ENCODE data around the gene CTSD.
A peak's percentile ranks its signal among the peaks of the same experiment; 100 is the strongest.
"Not testable (repeated sequence)": the region's sequence is repeated elsewhere in the genome, so short reads cannot be mapped to it uniquely, and the experiment has no call there.

Gene CTSD

DNA sequence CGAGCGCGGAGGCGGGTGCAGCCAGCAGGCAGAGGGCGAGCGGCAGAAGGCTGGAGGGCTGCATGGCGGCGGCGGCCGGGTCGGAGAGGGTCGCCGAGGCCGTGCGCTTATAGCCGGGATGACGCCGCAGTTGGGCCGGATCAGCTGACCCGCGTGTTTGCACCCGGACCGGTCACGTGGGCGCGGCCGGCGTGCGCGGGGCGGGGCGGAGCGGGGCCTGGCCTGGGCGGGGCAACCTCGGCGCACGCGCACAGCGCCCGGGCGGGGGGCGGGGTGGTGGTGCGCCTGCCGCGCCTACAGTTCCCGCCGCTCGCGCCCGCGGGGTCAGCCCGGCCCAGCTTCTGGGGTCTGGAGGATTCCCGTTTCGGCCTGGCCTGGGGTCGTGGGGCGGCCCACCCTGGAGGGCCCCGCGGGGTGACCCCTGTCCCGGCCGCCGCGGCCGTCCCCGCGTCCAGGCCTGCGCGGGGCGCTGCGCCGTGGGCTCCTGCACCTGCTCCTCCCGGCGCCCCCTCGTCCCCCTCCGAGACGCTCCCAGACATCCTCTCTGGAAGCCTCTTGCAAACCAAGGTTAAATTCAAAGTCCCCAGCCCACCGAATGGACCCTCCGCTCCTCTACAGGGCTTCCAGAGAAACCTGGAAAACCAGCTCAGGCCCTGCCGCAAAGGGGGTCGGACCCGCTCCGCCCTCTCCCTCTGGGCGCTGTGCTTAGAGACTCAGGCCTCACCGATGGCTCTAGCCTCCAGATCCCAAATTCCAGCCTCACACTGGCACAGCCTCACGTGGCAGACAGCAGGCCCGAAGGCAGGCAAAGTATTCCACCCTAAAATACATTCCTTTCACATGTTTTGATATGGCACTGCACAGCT, at the start of gene CTSD:
Gene CTSD (minus strand): TSS at position 132 of the 866 bp plus-strand sequence. CDS start 68 bp downstream, at position 64.
- peak; percentile 72 to 91 for DNase-seq

DNA sequence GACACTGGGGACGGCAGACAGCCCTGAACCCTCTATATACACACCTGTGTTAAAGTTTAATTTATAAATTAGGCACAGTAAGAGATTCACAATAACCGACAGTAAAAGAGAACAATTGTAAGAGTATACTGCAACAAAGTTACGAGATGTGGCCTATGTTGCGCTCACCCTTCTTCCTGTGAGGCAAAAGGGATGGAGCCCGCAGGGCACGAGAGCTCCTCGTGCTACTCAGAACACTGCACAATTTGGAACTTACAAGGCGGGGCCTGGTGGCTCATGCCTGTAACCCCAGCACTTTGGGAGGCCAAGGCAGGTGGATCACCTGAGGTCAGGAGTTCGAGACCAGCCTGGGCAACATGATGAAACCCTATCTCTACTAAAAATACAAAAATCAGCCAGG, 49.6 kb upstream of the CTSD start:
- DNase-seq: not testable (repeated sequence)

DNA sequence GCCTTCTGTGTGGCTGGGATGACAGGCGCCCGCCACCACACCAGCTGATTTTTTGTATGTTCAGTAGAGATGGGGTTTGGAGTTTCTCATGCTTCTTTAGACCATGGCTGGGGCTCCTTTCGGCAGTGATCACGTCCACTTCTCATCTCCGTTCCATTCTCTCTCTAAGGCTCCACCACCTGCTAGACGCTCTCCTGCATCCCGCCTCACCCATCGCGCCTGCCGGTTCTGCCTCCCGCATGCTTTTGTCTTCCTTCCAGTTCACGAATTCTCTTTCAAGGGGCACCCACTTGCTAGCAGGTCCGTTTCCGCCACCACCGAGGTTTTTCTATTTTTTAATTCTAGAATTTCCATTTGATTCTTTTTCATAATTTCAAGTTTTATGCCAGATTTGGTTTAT, 49.1 kb upstream of the CTSD start:
- DNase-seq: no peak

DNA sequence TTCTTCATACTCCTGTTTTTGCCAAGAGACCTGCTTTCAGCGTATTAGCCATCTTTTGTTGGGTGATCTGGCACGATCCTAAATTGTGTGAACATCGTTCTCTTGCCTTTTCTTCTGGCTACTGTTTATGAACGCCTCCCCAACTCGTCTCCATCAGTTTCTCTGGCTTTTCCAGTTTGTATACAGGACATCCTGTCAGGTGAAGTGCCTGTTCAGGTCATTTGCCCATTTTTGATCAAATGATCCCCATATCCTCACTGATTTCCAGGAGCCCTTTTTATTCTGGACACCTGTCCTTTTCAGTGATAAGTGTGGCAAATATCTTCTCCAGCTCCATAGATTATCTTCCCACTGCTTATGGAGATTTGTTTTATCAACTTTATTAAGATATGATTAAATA, 48.5 kb upstream of the CTSD start:
- no peak for DNase-seq

DNA sequence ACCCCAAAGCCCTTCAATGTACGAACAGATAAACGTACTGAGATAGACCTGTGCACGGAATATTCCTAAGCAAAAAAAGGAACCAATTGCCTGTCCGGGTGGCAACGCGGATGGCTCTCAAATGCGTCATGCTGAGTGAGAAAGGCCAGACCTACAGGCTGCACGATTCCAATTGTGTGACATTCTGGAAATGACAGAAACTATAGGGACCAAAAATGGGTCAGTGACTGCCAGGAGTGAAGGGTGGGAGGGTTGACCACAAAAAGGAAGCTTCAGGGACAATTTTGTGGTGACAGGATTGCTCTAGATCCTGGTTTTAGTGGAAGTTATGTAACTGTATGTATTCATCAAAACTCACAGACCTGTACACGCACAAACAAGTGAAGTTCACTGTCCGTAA, 47.0 kb upstream of the CTSD start:
- peak; percentile 79 to 93 for DNase-seq

DNA sequence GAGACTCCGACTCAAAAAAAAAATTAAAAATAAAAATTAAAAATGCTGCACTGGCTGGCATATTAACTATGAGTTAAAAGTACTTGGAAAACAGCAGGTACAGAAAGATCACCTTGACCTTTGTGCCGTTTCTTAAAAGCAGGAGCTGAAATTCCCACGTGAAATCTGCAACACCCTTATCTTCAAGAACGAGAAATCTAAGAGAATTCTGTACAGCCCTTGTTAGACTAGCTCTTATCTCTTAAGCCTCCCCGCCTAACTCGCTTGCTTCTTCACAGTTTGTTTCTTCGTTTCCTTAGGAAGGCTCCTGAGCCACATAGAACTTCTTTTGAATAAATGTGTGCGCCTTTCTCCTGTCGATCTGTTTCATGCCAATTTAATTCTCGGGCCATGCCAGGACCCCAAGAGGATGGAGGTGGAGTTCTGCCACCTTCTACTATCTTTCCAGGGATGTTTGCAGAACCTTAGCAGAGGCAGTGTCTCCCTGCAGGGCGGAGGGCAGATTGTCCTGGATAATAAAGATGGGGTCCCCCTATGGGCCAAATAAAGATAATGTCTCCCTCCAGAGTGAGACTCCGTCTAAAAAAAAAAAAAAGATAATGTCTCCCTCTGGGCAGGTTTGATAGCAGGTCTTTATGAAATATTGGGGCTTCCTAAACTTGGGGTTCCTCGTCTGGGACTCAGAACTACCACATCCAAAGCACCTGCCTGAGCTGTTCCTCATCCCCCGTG, 43.7 kb upstream of the CTSD start:
- no peak for DNase-seq

DNA sequence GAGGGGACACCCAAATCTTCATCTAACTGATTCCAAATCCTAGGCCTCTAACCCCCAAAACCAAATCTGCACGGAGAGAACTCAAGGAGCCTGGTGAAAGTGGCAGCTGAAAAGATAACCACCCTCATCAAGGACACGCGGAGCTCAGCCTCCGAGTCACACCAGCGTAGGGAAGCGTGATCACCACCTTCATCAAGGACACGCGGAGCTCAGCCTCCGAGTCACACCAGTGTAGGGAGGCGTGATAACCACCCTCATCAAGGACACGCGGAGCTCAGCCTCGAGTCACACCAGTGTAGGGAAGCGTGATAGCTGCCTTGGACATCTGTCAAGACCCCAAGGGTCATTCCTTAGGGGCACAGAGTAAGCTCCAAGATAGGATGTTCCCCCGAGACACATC, 41.8 kb upstream of the CTSD start:
- DNase-seq: no peak

DNA sequence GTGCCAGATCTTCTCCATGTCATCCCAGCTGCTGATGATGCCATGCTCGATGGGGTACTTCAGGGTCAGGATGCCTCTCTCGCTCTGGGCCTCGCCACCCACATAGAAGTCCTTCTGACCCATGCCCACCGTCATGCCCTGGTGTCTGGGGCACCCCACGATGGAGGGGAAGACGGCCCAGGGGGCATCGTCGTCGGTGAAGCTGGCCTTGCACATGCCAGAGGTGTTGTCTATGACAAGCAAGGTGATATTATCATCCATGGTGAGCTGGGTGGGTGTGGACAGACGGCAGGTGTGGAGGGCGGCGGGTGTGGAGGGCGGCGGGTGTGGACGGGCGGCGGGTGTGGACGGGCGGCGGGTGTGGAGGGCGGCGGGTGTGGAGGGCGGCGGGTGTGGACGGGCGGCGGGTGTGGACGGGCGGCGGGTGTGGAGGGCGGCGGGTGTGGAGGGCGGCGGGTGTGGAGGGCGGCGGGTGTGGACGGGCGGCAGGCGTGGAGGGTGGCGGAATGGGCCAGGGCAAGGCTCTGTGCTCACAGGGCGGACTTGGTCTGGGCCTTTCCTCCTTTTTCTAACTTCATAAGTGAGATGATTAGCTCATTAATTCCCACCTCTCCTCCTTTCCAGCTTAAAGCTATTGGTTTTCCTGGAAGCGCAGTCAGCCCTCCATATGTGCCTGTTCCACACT, 40.2 kb upstream of the CTSD start:
- DNase-seq: not testable (repeated sequence)

DNA sequence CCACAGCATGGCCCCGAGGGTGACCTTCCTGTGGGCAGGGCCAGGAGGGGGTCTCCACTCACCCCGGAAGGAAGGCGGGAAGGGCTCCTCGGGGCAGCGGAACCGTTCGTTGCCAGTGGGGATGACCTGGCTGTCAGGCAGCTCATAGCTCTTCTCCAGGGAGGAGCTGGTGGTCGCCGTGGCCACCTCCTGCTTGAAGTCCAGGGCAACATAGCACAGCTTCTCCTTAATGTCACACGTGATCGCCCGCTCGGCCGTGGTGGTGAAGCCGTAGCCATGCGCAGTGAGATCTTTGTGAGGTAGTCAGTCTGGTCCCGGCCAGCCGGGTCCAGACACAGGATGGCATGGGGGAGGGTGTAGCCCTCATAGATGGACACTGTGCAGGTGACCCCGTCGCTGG, 39.5 kb upstream of the CTSD start:
- DNase-seq: no peak

DNA sequence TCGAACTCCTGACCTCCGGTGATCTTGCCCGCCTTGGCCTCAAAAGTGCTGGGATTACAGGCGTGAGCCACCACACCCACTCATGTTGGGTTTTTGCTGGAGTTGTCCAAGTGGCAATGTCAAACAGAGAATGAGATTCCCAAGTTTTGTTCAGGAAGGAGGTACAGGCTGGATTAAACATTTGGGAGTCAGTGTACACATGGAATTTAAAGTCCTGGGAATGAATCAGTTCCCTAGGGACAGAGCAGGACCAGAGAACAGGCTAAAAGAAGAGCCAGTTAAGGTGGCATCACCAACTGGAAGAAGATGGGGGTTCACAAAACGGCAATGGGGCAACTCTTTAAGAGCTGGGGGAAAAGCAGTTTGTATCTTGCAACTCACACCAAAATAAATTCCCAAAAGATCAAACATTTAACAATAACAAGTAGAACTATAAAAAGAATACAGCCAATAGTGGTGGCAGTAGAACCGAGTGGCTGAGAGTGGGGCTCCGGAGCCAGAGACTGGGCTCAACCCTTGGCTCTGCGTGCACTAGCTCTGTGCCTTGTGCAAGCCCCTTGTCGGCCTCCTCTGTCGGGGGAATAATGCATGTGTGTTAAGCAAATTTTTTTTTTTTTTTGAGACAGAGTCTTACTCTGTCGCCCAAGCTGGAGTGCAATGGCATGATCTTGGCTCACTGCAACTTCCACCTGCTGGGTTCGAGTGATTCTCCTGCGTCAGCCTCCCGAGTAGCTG, 33.8 kb upstream of the CTSD start:
- DNase-seq: no peak

DNA sequence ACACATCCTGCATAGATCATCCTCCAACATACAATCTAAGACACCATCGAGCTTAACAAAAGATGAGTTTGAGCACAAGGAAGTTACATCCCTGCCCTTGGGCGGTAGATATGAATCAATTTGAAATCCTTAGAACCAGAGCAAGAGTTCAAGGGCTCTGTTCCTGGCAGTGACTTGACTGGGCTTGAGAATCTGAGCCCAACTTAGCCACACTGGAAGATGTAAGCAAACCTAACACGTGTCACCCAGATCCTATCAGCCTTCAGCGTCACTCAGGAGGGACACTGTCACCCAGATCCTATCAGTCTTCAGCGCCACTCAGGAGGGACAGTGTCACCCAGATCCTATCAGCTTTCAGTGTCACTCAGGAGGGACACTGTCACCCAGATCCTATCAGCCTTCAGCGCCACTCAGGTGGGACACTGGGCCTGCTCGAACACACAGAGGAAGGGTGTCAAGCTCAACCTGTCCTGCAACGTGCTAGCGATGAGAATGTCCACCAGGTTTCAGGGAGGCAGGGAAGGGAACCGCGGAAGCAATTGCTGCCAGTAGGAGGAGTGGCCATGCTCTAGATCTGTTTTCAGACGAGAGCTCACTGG, 32.8 kb upstream of the CTSD start:
- DNase-seq: no peak

DNA sequence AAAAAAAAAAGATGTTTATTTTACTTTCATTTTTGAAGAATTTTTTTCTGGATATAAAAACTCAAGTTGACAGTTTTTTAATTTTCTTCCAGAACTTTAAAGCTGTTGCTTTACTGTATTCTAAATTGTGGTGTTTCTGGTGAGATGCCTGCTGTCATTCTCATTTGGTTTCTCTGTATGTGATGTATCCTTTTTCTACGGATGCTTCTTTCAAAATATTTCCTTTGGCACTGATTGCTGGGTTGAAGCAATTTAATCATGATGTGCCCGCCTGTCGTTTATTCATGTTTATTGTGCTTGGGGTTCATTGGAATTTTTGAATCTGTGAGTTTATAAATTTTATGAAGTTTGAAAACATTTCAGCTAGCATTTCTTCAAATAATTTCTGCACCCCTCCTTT, 29.4 kb upstream of the CTSD start:
- DNase-seq: no peak

DNA sequence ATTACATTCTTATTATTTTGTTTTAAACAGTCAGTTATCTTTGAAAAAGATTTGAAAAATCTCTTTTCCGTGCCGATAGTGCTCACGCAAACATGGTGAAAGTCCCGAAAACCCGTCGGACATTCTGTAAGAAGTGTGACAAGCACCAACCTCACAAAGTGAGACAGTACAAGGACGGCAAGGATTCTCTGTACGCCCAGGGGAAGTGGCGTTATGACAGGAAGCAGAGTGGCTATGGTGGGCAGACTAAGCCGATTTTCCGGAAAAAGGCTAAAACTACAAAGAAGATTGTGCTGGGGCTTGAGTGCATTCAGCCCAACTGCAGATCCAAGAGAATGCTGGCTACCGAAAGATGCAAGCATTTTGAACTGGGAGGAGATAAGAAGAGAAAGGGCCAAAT, 28.7 kb upstream of the CTSD start:
- peak in 1 of 2 donors; percentile 38 for DNase-seq

DNA sequence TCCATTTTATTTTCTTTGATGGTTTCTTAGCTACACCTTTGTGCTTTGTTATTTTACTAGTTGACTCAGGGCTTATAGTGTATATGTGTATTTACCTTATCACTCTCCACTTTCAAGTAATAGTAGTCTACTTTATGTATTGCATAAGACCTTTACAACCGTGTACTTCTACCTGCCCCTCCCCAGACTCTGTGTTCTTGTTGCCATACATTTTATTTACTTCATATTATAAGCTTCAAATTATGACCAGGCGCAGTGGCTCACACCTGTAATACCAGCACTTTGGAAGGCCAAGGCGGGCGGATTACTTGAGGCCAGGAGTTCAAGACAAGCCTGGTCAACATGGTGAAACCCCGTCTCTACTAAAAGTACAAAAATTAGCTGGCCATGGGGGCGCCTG, 28.2 kb upstream of the CTSD start:
- no peak for DNase-seq

DNA sequence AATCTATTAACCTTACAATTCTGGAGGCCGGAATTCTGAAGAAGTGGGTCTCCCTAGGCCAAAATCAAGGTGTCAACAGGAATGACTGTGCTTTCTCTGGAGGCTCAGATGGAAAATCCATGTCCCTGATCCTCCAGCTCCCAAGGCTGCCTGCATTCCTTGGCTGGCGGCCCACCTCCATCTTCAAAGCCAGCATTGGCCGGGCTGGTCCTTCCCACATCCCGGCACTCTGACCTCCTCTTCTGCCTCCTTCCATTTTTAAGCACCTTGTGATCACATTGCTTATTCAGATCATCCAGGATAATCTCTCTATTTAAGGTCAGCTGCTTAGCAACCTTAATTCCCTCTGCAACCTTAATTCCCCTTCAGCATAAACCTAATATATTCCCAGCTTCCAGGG, 22.7 kb upstream of the CTSD start:
- DNase-seq: no peak

DNA sequence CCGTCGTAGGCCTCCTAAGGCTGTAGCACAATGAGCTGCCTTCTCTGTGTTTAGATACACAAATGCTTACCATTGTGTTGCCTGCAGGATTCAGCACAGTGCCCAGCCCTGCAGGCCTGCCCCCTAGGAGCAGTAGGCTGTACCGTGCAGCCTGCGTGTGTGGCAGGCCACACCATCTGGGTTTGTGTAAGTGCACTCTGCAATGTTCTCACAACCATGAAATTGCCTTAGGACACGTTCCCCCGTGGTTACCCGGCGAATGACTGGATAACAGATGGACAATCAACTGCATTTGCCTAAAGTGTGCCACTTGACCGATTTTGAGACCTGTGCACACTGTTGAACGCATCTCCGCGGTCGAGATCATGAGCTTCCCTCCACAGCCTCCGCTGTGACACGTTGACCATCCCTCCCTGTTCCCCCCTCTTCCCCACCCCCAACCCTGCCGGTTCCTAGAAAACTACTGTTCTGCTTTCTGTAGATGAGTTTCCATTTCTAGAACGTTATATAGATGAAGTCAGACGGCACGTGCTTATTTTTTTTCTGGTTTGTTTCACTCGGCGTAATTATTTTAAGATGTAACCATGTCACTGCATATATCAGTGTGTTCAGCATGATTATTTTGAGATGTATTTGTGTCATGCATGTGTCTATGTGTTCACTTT, 22.2 kb upstream of the CTSD start:
- peak; percentile 67 to 74 for DNase-seq

DNA sequence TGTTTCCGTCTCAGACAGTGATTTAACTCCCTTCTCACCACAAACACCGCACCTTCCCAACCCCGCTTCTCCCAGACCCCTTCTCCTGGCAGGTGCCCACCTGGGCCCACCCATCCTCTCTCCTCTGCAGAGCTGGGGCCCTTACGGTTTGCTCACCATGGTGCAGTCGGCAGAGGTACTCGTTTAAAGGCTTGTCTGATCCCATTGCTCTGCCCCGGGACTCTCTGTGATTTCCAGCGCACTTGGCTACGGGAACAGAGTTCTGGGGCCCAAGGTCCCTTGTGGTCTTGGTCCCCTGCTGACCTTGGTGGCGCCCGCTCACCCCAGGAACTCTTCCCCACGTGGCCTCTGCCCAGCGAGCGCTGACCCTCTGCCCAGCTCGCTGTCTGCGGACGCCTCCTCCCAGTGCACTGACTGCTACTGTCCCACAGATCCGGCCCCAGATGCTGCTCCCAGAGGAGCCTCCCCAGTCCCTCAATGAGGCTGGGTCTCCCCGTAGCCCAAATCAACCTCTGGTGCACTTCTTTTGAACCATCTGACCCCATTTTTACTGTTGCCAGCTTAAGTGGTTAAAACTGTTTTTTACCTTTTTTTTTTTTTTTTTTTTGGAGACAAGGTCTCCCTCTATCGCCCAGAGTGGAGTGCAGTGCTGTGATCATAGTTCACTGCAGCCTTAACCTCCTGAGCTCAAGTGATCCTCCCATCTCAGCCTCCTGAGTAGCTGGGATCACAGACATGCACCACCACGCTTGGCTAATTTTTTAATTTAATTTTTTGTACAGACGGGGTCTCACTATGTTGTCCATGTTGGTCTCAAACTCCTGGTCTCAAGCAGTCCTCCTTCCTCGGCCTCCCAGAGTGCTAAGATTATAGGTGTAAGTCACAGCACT, 21.3 kb upstream of the CTSD start:
- DNase-seq: no peak

DNA sequence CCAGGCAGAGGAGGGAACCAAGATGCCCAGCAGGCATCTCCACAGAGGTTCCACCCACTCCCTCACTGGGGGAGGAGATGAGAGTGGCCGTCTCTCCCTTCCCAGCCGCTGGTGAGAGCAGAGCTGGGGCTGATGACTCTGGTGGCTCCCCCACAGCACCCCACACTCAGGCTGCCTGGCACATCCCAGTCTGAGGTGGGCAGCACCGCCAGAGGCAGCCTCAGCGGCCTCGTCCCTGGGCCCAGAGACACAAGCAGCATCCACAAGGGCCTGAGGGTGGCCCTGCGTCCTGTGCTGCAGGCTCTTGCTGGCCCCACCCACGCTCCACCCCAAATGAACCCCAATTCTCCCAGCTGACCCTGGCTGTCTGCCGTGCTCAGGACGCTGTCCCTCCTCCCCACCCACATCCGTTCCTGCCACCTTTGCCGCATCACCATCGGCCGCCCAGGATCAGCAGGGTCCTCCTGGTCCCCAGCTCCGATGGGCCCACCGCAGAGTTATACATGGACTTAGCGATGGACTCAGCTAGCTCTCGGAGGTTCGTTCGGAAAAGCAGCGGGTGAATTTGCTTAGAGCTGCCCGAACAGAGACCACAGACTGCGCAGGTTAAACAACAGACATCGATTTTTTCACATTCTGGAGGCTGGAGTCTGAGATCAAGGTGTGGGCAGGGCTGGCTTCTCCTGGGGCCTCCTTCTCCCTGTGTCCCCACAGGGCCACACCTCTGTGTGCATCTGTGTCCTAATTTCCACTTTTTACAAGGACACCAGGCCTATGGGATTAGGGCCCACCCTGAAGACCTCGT, 20.2 kb upstream of the CTSD start:
- no peak for DNase-seq

DNA sequence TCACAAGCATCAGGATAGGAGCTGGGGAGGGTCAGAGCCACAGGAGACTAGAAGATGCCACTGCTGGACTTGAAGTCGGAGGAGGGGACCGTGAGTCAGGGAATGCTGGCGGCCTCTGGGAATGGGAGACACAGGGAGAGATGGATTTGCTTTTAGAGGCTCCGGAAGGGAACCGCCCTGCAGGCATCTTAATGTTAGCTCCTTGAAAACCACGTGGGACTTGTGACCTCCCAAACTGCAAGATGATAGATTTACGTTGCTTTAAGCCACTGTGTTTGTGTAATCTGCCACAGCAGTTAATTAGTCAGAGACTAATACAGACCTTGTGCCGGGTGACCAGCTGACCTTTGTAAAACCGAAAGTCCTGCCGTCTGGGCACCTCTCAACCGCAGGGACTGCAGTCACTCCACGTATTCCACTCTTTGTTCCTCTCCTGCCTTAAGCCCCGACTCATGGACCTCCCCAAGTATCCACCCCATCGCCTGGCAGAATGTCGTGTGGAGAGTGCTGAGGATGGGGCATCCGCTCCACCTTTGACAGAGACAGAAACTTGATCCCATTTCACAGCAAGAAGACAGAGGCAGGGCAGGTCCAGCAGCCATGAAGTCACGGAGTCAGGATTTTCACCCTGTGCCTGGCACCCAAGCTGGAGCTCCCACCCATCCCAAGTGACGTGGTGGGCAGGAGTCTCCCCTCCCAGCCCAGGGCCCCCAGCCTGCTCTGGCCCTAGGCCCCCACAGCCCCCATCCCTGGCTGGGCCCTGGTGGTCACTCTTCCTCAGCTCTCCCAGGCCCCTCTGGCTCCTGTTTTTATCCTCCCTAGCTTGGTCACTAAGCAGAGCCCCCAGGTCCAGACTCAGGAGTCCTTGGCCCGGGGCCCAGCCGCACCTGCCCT, 19.4 kb upstream of the CTSD start:
- peak; percentile 80 to 91 for DNase-seq
